ENCODE results near the gene SCARB1.

Gene SCARB1

DNA sequence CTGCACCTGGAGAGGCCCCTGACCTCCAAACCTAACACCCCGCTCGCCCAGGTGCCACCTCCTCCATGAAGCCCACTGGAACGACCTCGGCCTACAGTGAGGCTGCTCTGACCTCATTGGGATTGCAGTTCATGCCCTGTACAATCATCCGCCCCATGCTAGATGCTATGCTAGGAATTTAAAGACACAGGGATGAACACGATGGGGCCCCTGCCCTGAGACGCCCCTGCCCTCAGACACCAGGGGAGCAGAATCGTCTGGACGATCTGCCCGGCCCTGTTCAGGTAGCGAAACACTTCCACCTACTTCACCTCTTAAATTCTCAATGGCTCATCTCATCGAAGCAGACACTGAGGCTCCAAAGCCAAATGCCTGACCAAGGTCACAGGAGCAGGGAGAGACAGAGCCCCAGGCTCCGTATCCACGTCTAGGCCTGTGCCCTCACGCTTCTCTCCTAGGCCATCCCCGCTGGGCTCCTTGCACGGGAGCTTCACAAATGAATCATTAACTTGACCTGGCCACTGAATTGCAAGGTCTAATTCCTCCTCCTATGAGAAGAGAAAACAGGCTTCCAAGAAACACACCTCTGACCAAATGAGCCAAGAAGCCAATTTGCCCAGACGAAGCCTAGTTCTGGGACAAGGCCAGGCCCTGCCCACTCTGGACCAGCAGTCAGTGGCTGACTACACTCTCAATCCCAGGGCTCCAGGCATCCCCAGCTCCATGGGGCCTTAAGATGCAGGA lies 35.2 kb downstream of the SCARB1 start:
- H3F3A ChIP-seq (ENCODE audit: insufficient read depth, low read length), result no peaks in the 10 kb centered on the region
- no peaks in the 10 kb centered on the region for H4K20me1 ChIP-seq (ENCODE audit: insufficient read depth, low read length)
- no peak overlapping the region for H2AFZ ChIP-seq (ENCODE audit: low read length)
- no peak overlapping the region for H3K4me3 ChIP-seq (ENCODE audit: low read length)
- H3K9me2 ChIP-seq (replicated peaks; ENCODE audit: insufficient read depth, low read length), result no peaks in the 10 kb centered on the region
- H3K4me2 ChIP-seq (ENCODE audit: low read depth, low read length), result no peak overlapping the region
- no peaks in the 10 kb centered on the region for H3K4me1 ChIP-seq (ENCODE audit: low read length)
- no peaks in the 10 kb centered on the region for H3K36me3 ChIP-seq (replicated peaks; ENCODE audit: insufficient read depth, low read length)
- no peak for DNase-seq
- H3K9ac ChIP-seq (ENCODE audit: low read length), result no peak overlapping the region
- H3K9me3 ChIP-seq (replicated peaks; ENCODE audit: insufficient read depth, low read length), result no peaks in the 10 kb centered on the region
- H3K79me2 ChIP-seq (ENCODE audit: low read length), result no peaks in the 10 kb centered on the region
- TF ChIP-seq, protein P1, sequence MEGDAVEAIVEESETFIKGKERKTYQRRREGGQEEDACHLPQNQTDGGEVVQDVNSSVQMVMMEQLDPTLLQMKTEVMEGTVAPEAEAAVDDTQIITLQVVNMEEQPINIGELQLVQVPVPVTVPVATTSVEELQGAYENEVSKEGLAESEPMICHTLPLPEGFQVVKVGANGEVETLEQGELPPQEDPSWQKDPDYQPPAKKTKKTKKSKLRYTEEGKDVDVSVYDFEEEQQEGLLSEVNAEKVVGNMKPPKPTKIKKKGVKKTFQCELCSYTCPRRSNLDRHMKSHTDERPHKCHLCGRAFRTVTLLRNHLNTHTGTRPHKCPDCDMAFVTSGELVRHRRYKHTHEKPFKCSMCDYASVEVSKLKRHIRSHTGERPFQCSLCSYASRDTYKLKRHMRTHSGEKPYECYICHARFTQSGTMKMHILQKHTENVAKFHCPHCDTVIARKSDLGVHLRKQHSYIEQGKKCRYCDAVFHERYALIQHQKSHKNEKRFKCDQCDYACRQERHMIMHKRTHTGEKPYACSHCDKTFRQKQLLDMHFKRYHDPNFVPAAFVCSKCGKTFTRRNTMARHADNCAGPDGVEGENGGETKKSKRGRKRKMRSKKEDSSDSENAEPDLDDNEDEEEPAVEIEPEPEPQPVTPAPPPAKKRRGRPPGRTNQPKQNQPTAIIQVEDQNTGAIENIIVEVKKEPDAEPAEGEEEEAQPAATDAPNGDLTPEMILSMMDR (IDR thresholded peaks at IDR 0.05; ENCODE audit: low read length), result no peak
- TF ChIP-seq EZH2 (optimal IDR thresholded peaks at IDR 0.05; ENCODE audit: low read depth, low read length) (no peak), EZH2phosphoT487 (IDR thresholded peaks at IDR 0.05; ENCODE audit: low read length) (no peak)
- no peaks in the 10 kb centered on the region for H3K27me3 ChIP-seq (replicated peaks; ENCODE audit: insufficient read depth, low read length)
- no peak overlapping the region for H3K27ac ChIP-seq (ENCODE audit: low read length)

DNA sequence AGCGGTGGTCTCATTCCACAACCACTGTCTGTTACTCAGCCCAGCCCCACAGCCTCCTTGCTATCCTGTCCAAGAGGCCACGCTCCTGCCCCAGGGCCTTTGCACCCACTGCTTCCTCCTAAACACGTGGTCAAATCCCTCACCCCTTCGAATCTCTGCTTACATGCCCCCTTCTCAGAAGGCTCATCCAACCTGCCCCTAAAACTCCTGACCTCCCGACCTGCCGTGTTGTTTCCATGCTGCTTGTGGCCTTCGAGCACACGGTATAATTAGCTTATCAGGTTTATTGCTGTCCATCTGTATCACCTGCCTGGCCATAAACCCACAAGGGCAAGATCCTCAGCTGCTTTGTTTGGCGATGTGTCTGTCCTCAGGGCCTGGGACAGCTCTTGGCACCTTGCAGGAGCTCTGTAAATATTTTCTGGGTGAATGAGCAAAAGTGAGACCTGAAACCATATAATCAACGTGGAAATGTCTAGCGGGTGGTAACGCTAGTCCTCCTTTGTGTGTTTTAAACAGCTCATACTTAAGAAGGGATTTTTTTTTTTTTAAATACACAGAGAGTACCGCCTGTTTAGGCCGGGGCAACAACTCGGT lies 36.0 kb downstream of the SCARB1 start:
- TF ChIP-seq EZH2 (optimal IDR thresholded peaks at IDR 0.05; ENCODE audit: low read depth, low read length) (no peak), EZH2phosphoT487 (IDR thresholded peaks at IDR 0.05; ENCODE audit: low read length) (no peak)
- TF ChIP-seq, protein P1 (IDR thresholded peaks at IDR 0.05; ENCODE audit: low read length), result no peak
- H3K9ac ChIP-seq (ENCODE audit: low read length), result no peak overlapping the region
- H3K36me3 ChIP-seq (replicated peaks; ENCODE audit: insufficient read depth, low read length), result no peaks in the 10 kb centered on the region
- no peaks in the 10 kb centered on the region for H3K4me1 ChIP-seq (ENCODE audit: low read length)
- no peak overlapping the region for H3K27ac ChIP-seq (ENCODE audit: low read length)
- no peaks in the 10 kb centered on the region for H3K27me3 ChIP-seq (replicated peaks; ENCODE audit: insufficient read depth, low read length)
- no peaks in the 10 kb centered on the region for H3K79me2 ChIP-seq (ENCODE audit: low read length)
- H3K9me3 ChIP-seq (replicated peaks; ENCODE audit: insufficient read depth, low read length), result no peaks in the 10 kb centered on the region
- H3K9me2 ChIP-seq (replicated peaks; ENCODE audit: insufficient read depth, low read length), result no peaks in the 10 kb centered on the region
- H3F3A ChIP-seq (ENCODE audit: insufficient read depth, low read length), result no peaks in the 10 kb centered on the region
- DNase-seq, result no peak
- H3K4me3 ChIP-seq (ENCODE audit: low read length), result no peak overlapping the region
- H4K20me1 ChIP-seq (ENCODE audit: insufficient read depth, low read length), result no peaks in the 10 kb centered on the region
- no peak overlapping the region for H2AFZ ChIP-seq (ENCODE audit: low read length)
- no peak overlapping the region for H3K4me2 ChIP-seq (ENCODE audit: low read depth, low read length)

DNA sequence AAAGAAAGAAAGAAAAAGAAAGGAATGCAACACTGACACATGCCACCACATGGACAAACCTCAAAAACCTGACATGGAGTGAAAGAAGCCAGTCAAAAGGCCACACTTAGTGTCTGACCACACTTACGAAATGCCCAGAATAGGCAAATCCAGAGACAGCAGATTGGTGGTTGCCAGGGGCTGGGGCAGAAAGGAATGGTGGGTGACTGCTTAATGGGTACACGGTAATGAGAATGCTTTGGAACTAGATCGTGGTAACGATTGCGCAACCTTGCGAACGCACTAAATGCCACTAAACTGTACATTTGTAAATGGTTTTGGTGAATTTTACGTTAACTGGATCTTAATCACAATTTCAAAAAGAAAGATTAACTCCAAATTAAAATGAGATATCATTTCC lies 39.5 kb downstream of the SCARB1 start:
- no peak overlapping the region for H3K4me3 ChIP-seq (ENCODE audit: low read length)
- no peaks in the 10 kb centered on the region for H3K36me3 ChIP-seq (replicated peaks; ENCODE audit: insufficient read depth, low read length)
- TF ChIP-seq EZH2phosphoT487 (IDR thresholded peaks at IDR 0.05; ENCODE audit: low read length), result no peak
- TF ChIP-seq EZH2 (optimal IDR thresholded peaks at IDR 0.05; ENCODE audit: low read depth, low read length), result no peak
- no peak for DNase-seq
- H3K79me2 ChIP-seq (ENCODE audit: low read length), result no peaks in the 10 kb centered on the region
- H3K27me3 ChIP-seq (replicated peaks; ENCODE audit: insufficient read depth, low read length), result no peaks in the 10 kb centered on the region
- H3K4me1 ChIP-seq (ENCODE audit: low read length), result no peaks in the 10 kb centered on the region
- no peaks in the 10 kb centered on the region for H3K9me2 ChIP-seq (replicated peaks; ENCODE audit: insufficient read depth, low read length)
- H3K4me2 ChIP-seq (ENCODE audit: low read depth, low read length), result no peak overlapping the region
- no peak overlapping the region for H3K9ac ChIP-seq (ENCODE audit: low read length)
- no peak overlapping the region for H3K27ac ChIP-seq (ENCODE audit: low read length)
- no peaks in the 10 kb centered on the region for H3K9me3 ChIP-seq (replicated peaks; ENCODE audit: insufficient read depth, low read length)
- no peaks in the 10 kb centered on the region for H3F3A ChIP-seq (ENCODE audit: insufficient read depth, low read length)
- no peak overlapping the region for H2AFZ ChIP-seq (ENCODE audit: low read length)
- H4K20me1 ChIP-seq (ENCODE audit: insufficient read depth, low read length), result no peaks in the 10 kb centered on the region
